H9 (cell line): ENCODE data around the gene ZNF175. TPM values are rescaled to one million over a fixed set of nuclear protein-coding genes. Genes with fewer than 3 reads are reported as not detected.

Experiments
- DNase-seq: peaks from one replicate; pipeline ENCODE4 v3.0.0-alpha.2; 2017
- H2AFZ ChIP-seq: one replicate; pipeline ENCODE4 v1.6.1; 2013; ENCODE audit warnings: mild to moderate bottlenecking, low read length, control low read depth, moderate library complexity
- H2AK5ac ChIP-seq: 2 replicates; pipeline ENCODE4 v1.6.1; 2013; ENCODE audit warnings: low read length, control low read depth, mixed read lengths; ENCODE audit not compliant: insufficient read length
- H2BK120ac ChIP-seq: one replicate; pipeline ENCODE4 v1.6.1; 2013; ENCODE audit warnings: low read depth, mild to moderate bottlenecking, low read length, control low read depth, inconsistent platforms; ENCODE audit not compliant: poor library complexity, severe bottlenecking
- H2BK12ac ChIP-seq: 2 replicates; pipeline ENCODE4 v1.6.1; 2013; ENCODE audit warnings: low read length, control low read depth, mixed read lengths, low read depth; ENCODE audit not compliant: insufficient read length
- H2BK15ac ChIP-seq: 2 replicates; pipeline ENCODE4 v1.6.1; 2013; ENCODE audit warnings: low read depth, low read length, control low read depth
- H2BK20ac ChIP-seq: one replicate; pipeline ENCODE4 v1.6.1; 2013; ENCODE audit warnings: low read depth, mild to moderate bottlenecking, low read length, control low read depth, inconsistent platforms; ENCODE audit not compliant: poor library complexity, severe bottlenecking
- H2BK5ac ChIP-seq: 2 replicates; pipeline ENCODE4 v1.6.1; 2013; ENCODE audit warnings: low read length, control low read depth, mixed read lengths; ENCODE audit not compliant: insufficient read length
- H3K14ac ChIP-seq: 2 replicates; pipeline ENCODE4 v1.6.1; 2013; ENCODE audit warnings: low read length, control low read depth; ENCODE audit not compliant: insufficient read depth
- H3K18ac ChIP-seq: 2 replicates; pipeline ENCODE4 v1.6.1; 2013; ENCODE audit warnings: low read depth, mild to moderate bottlenecking, mixed read lengths, low read length, control low read depth; ENCODE audit not compliant: insufficient read length
- H3K23ac ChIP-seq: 2 replicates; pipeline ENCODE4 v1.6.1; 2013; ENCODE audit warnings: low read length, control low read depth, mixed read lengths, low read depth; ENCODE audit not compliant: insufficient read length
- H3K23me2 ChIP-seq: 2 replicates; pipeline ENCODE4 v1.6.1; 2013; ENCODE audit warnings: low read depth, mild to moderate bottlenecking, mixed read lengths, low read length, control low read depth; ENCODE audit not compliant: insufficient read length, poor library complexity, severe bottlenecking
- H3K27ac ChIP-seq: 2 replicates; pipeline ENCODE4 v1.5.1; 2013; ENCODE audit warnings: low read length, control low read depth, mixed read lengths, low read depth; ENCODE audit not compliant: insufficient read length
- H3K27me3 ChIP-seq: 2 replicates; pipeline ENCODE4 v1.6.1; 2013; ENCODE audit warnings: low read length, control low read depth, inconsistent platforms; ENCODE audit not compliant: insufficient read depth
- H3K4ac ChIP-seq: 2 replicates; pipeline ENCODE4 v1.6.1; 2013; ENCODE audit warnings: low read depth, mild to moderate bottlenecking, control low read depth, inconsistent platforms, low read length, moderate library complexity
- H3K4me1 ChIP-seq: 2 replicates; pipeline ENCODE4 v1.6.1; 2013; ENCODE audit warnings: low read length, control low read depth, inconsistent platforms; ENCODE audit not compliant: insufficient read depth
- H3K4me2 ChIP-seq: 2 replicates; pipeline ENCODE4 v1.6.1; 2013; ENCODE audit warnings: low read length, control low read depth, mixed read lengths; ENCODE audit not compliant: insufficient read length, insufficient read depth
- H3K56ac ChIP-seq: 2 replicates; pipeline ENCODE4 v1.6.1; 2013; ENCODE audit warnings: low read depth, mild to moderate bottlenecking, mixed read lengths, low read length, control low read depth; ENCODE audit not compliant: insufficient read length
- H3K79me1 ChIP-seq: 2 replicates; pipeline ENCODE4 v1.6.1; 2013; ENCODE audit warnings: low read depth, mild to moderate bottlenecking, moderate library complexity, low read length, control low read depth, inconsistent platforms; ENCODE audit not compliant: insufficient read depth, poor library complexity, severe bottlenecking
- H3K79me2 ChIP-seq: 2 replicates; pipeline ENCODE4 v1.6.1; 2013; ENCODE audit warnings: low read length, control low read depth, inconsistent platforms; ENCODE audit not compliant: insufficient read depth
- H3K9ac ChIP-seq: 2 replicates; pipeline ENCODE4 v1.6.1; 2013; ENCODE audit warnings: low read length, control low read depth, mixed read lengths; ENCODE audit not compliant: insufficient read length; ENCODE audit errors: extremely low read depth
- H3K9me3 ChIP-seq: one replicate; pipeline ENCODE4 v1.6.1; 2013; ENCODE audit warnings: low read depth, low read length, inconsistent platforms; ENCODE audit not compliant: control insufficient read depth
- H3T11ph ChIP-seq: one replicate; pipeline ENCODE4 v1.6.1; 2013; ENCODE audit warnings: mild to moderate bottlenecking, low read length, control low read depth, inconsistent platforms
- H4K20me1 ChIP-seq: one replicate; pipeline ENCODE4 v1.6.1; 2013; ENCODE audit not compliant: control insufficient read depth, insufficient read length, insufficient read depth
- H4K5ac ChIP-seq: 2 replicates; pipeline ENCODE4 v1.6.1; 2013; ENCODE audit warnings: low read depth, mild to moderate bottlenecking, mixed read lengths, low read length, control low read depth; ENCODE audit not compliant: insufficient read length
- H4K8ac ChIP-seq: replicated peaks from 2 replicates; pipeline ENCODE4 v1.6.1; 2013; ENCODE audit warnings: low read length, control low read depth, mixed read lengths, low read depth; ENCODE audit not compliant: insufficient read length
- H4K91ac ChIP-seq: 2 replicates; pipeline ENCODE4 v1.6.1; 2013; ENCODE audit warnings: low read depth, mild to moderate bottlenecking, moderate library complexity, mixed read lengths, low read length, control low read depth; ENCODE audit not compliant: insufficient read length
- H3K27ac Mint-ChIP-seq, 3 experiments: 2 replicates in 2 of 3; 3 replicates in 1 of 3; pipeline ENCODE4 v1.8.0; 2020 to 2021; ENCODE audit warnings: mixed read lengths in 3 of 3, mild to moderate bottlenecking in 1 of 3, moderate library complexity in 1 of 3
- H3K27me3 Mint-ChIP-seq: 2 replicates; pipeline ENCODE4 v1.8.0; 2021; ENCODE audit warnings: low read depth, mild to moderate bottlenecking, moderate library complexity, mixed read lengths
- H3K36me3 Mint-ChIP-seq, 3 experiments: 2 replicates in 2 of 3; 3 replicates in 1 of 3; pipeline ENCODE4 v1.8.0; 2020 to 2021; ENCODE audit warnings: low read depth in 3 of 3, mixed read lengths in 3 of 3; ENCODE audit not compliant: insufficient read depth in 1 of 3
- H3K4me1 Mint-ChIP-seq, 2 experiments: 2 replicates each; pipeline ENCODE4 v1.8.0; 2020; ENCODE audit warnings: mixed read lengths in 2 of 2
- H3K4me3 Mint-ChIP-seq, 2 experiments: 2 replicates in 1 of 2; 3 replicates in 1 of 2; pipeline ENCODE4 v1.8.0; 2020 to 2021; ENCODE audit warnings: mild to moderate bottlenecking in 2 of 2, mixed read lengths in 2 of 2, moderate library complexity in 1 of 2
- H3K9me3 Mint-ChIP-seq, 2 experiments: 2 replicates in 1 of 2; 3 replicates in 1 of 2; pipeline ENCODE4 v1.8.0; 2020; ENCODE audit warnings: mild to moderate bottlenecking in 2 of 2, mixed read lengths in 2 of 2, moderate library complexity in 1 of 2
- WGBS: extraction: QIAGEN DNeasy Blood & Tissue Kit; methylation state at CpG from one replicate; pipeline ENCODE4 v1.1.7; 2013; ENCODE audit warnings: missing lambda C conversion rate, low lambda C conversion rate, mixed read lengths; ENCODE audit not compliant: insufficient read length; ENCODE audit errors: extremely low coverage; 5-methylcytosine and 5-hydroxymethylcytosine counted together
- total RNA-seq: library from RNA; stranded (reverse); gene quantifications from 2 replicates; pipeline ENCODE4 v1.2.1, GENCODE V29; 2021
- TF ChIP-seq, protein P1 (sequence below): fragments of 200-600 bp; sonication (generic); conservative IDR thresholded peaks from 3 replicates; pipeline ENCODE4 v1.8.0; 2021; ENCODE audit warnings: antibody characterized with exemption, mild to moderate bottlenecking

The ZNF175 gene
- total RNA-seq, 1 experiment from 2014 or later: 10.7 TPM

DNA sequence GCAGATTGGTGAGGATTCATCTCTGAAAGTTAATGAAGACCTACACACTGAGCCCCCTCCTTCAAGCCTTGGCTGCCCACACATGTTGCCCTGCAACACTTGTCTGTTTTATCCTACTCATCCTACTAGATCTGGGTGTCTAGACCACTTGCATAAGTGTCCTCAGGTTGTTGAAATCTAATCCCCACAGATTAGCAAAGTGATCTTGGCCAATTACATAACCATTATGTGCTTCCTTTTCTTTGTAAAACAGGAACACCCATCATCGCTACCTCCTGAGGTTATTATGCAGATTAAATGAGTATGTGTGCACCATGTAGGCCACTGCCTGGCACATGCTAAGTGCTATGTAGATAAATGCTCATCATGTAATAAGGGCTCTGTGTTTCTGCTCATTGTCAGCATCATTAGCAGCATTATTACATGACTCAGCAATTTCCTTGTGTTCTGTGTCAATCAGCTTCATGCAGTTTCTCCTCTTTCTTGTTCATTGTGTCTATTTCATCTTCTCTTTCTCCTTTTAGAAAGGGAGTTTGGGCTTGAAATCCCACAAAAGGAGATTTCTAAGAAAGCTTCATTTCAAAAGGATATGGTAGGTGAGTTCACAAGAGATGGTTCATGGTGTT, 15.1 kb downstream of the ZNF175 start:
- Histone ChIP-seq H3K27me3 (no peaks in the 10 kb centered on the region), H2BK12ac (no peak overlapping the region), H4K91ac (no peak overlapping the region), H4K5ac (no peak overlapping the region), H3K9ac (no peak overlapping the region), H3K23ac (no peak overlapping the region), H2AK5ac (no peak overlapping the region), H3T11ph (no peak overlapping the region), H3K4me1 (no peaks in the 10 kb centered on the region), H3K27ac (no peak overlapping the region), H2BK15ac (no peak overlapping the region), H3K79me1 (no peaks in the 10 kb centered on the region), H3K23me2 (no peaks in the 10 kb centered on the region), H2AFZ (no peak overlapping the region), H2BK20ac (no peak overlapping the region), H3K14ac (no peak overlapping the region), H3K79me2 (no peaks in the 10 kb centered on the region), H3K56ac (no peak overlapping the region), H3K9me3 (peaks cover 18% of the 10 kb centered on the region), H2BK5ac (no peak overlapping the region), H4K20me1 (no peaks in the 10 kb centered on the region), H4K8ac (no peak overlapping the region), H2BK120ac (no peak overlapping the region), H3K4me2 (no peak overlapping the region), H3K18ac (no peak overlapping the region), H3K4ac (no peak overlapping the region)
- TF ChIP-seq, protein P1, sequence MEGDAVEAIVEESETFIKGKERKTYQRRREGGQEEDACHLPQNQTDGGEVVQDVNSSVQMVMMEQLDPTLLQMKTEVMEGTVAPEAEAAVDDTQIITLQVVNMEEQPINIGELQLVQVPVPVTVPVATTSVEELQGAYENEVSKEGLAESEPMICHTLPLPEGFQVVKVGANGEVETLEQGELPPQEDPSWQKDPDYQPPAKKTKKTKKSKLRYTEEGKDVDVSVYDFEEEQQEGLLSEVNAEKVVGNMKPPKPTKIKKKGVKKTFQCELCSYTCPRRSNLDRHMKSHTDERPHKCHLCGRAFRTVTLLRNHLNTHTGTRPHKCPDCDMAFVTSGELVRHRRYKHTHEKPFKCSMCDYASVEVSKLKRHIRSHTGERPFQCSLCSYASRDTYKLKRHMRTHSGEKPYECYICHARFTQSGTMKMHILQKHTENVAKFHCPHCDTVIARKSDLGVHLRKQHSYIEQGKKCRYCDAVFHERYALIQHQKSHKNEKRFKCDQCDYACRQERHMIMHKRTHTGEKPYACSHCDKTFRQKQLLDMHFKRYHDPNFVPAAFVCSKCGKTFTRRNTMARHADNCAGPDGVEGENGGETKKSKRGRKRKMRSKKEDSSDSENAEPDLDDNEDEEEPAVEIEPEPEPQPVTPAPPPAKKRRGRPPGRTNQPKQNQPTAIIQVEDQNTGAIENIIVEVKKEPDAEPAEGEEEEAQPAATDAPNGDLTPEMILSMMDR: no peak
- H3K4me3 Mint-ChIP-seq: no peak overlapping the region
- H3K4me1 Mint-ChIP-seq: no peaks in the 10 kb centered on the region
- H3K9me3 Mint-ChIP-seq: peaks cover 31 to 49% of the 10 kb centered on the region in 2 experiments
- no peak for DNase-seq
- no peaks in the 10 kb centered on the region; the same call in 1 of the 2 replicates for H3K27me3 Mint-ChIP-seq
- WGBS: no CpG with 5 or more reads among the region's 1 CpG
- peaks cover 60 to 81% (median 67%) of the 10 kb centered on the region in 3 experiments for H3K36me3 Mint-ChIP-seq
- no peak overlapping the region for H3K27ac Mint-ChIP-seq
